OCI-LY3 (cell line): Measurements from ENCODE around the gene GOLGA6A.

Experiments used
- CTCF ChIP-seq: fragments of 200-600, 300-600 bp; sonication (generic); IDR thresholded peaks from 2 replicates; pipeline ENCODE4 v1.5.1; 2014; ENCODE audit warnings: antibody characterized with exemption, low read length, low read depth
- EZH2phosphoT487 ChIP-seq: fragments of 200-600 bp; shearing (Covaris generic); IDR thresholded peaks from 2 replicates; pipeline ENCODE4 v1.6.1; 2018; ENCODE audit warnings: antibody characterized with exemption, mixed run types, low read depth

DNA sequence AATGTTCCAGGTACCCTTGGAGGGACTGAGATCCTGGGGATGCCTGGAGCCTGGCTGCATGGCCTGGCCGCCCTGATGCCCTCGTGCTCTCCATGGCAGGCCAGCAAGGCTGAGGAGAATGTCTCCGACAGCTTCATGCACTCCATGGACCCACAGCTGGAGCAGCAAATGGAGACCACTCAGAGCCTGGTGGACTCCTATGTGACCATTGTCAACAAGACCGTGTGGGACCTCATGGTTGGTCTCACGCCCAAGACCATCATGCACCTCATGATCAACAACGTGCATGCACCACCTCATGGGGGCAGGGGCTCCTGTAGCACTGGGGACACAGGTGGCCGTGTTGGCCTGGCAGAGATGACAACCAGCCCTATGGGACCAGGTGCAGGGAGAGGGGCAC, 19.7 kb downstream of the GOLGA6A start:
- TF ChIP-seq CTCF, result no peak
- TF ChIP-seq EZH2phosphoT487, result no peak
